ENCODE data around the gene CCDC150.

DNA sequence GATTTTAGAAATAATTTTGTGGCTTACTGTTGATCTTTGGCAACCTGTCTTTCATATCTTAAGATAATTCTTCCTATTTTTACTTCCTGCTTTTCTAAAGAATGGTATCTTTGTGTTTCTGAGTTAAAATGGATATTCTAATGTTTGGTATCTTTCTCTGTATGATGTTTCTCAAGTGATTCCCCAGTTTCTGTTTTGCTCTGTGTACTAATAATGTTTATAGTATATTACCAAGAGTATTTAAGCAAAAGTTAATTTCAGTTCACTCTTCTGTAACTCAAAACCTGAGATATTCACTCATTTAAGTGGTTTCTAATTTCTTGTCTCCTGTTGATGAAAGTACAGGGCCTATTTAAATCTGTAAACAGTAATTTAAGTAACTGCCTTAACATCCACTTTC lies 58.3 kb downstream of the CCDC150 start:
- TF ChIP-seq, protein P1, sequence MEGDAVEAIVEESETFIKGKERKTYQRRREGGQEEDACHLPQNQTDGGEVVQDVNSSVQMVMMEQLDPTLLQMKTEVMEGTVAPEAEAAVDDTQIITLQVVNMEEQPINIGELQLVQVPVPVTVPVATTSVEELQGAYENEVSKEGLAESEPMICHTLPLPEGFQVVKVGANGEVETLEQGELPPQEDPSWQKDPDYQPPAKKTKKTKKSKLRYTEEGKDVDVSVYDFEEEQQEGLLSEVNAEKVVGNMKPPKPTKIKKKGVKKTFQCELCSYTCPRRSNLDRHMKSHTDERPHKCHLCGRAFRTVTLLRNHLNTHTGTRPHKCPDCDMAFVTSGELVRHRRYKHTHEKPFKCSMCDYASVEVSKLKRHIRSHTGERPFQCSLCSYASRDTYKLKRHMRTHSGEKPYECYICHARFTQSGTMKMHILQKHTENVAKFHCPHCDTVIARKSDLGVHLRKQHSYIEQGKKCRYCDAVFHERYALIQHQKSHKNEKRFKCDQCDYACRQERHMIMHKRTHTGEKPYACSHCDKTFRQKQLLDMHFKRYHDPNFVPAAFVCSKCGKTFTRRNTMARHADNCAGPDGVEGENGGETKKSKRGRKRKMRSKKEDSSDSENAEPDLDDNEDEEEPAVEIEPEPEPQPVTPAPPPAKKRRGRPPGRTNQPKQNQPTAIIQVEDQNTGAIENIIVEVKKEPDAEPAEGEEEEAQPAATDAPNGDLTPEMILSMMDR (IDR thresholded peaks at IDR 0.05; ENCODE audit: low read depth, low read length, poor library complexity, severe bottlenecking), result no peak
- no peak for TF ChIP-seq EZH2phosphoT487 (IDR thresholded peaks at IDR 0.05; ENCODE audit: borderline replicate concordance, low read length)

Data from DOHH2 (cell line).